HUES48 (cell line): ENCODE measurements around the gene CETP.
"Not testable (repeated sequence)": the region's sequence is repeated elsewhere in the genome, so short reads cannot be mapped to it uniquely, and the experiment has no call there.

Experiments used
- H3K27ac ChIP-seq: one replicate; pipeline ENCODE4 v1.7.0; 2013; ENCODE audit warnings: low read depth, low read length, inconsistent platforms
- H3K27me3 ChIP-seq: 2 replicates; pipeline ENCODE4 v1.6.1; 2013; ENCODE audit warnings: mild to moderate bottlenecking, low read length; ENCODE audit not compliant: control insufficient read depth, insufficient read depth
- H3K36me3 ChIP-seq: 2 replicates; pipeline ENCODE4 v1.6.1; 2013; ENCODE audit warnings: low read length; ENCODE audit not compliant: control insufficient read depth, insufficient read depth
- H3K4me1 ChIP-seq: 2 replicates; pipeline ENCODE4 v1.6.1; 2013; ENCODE audit warnings: mild to moderate bottlenecking, low read length; ENCODE audit not compliant: control insufficient read depth, insufficient read depth
- H3K4me3 ChIP-seq: 2 replicates; pipeline ENCODE4 v1.5.1; 2013; ENCODE audit warnings: mild to moderate bottlenecking, low read depth, low read length
- H3K9ac ChIP-seq: 2 replicates; pipeline ENCODE4 v1.6.1; 2013; ENCODE audit warnings: mild to moderate bottlenecking, low read depth, low read length, moderate library complexity
- H3K9me3 ChIP-seq: 2 replicates; pipeline ENCODE4 v1.6.1; 2013; ENCODE audit warnings: low read length; ENCODE audit not compliant: control insufficient read depth, insufficient read depth

Gene CETP

GRCh38 chr16:56927471-56927870 is 34.3 kb upstream of the CETP start:
- Histone ChIP-seq H3K27me3 (no peaks in the 10 kb centered on the region), H3K36me3 (no peaks in the 10 kb centered on the region), H3K27ac (no peak overlapping the region), H3K4me1 (peaks cover 11% of the 10 kb centered on the region), H3K4me3 (no peak overlapping the region), H3K9ac (no peak overlapping the region), H3K9me3 (no peaks in the 10 kb centered on the region)

- Histone ChIP-seq H3K27me3 (no peaks in the 10 kb centered on the region), H3K9me3 (no peaks in the 10 kb centered on the region), H3K4me1 (peaks cover 23% of the 10 kb centered on the region), H3K36me3 (no peaks in the 10 kb centered on the region), H3K9ac (no peak overlapping the region), H3K27ac (no peak overlapping the region), H3K4me3 (no peak overlapping the region)
Measured at GRCh38 chr16:56929639-56930038, 32.1 kb upstream of the CETP start.

- Histone ChIP-seq H3K36me3 (peaks cover 8% of the 10 kb centered on the region), H3K27me3 (no peaks in the 10 kb centered on the region), H3K27ac (no peak overlapping the region), H3K4me3 (no peak overlapping the region), H3K4me1 (peaks cover 23% of the 10 kb centered on the region), H3K9ac (0 out of 2 replicates have a peak overlapping the region, but pooled peaks have one; percentile 90), H3K9me3 (no peaks in the 10 kb centered on the region)
Measured at GRCh38 chr16:56930486-56931270, 31.1 kb upstream of the CETP start.

- Histone ChIP-seq H3K4me3 (peak overlapping the region; percentile 89), H3K27ac (peak overlapping the region; percentile 88), H3K9ac (peak overlapping the region; percentile 90), H3K27me3 (no peaks in the 10 kb centered on the region), H3K36me3 (peaks cover 15% of the 10 kb centered on the region), H3K4me1 (peaks cover 23% of the 10 kb centered on the region), H3K9me3 (no peaks in the 10 kb centered on the region)
Measured at GRCh38 chr16:56931271-56931891, 30.4 kb upstream of the CETP start.

GRCh38 chr16:56931892-56932720 is 29.6 kb upstream of the CETP start, which contains the start of gene HERPUD1:
TSS of gene HERPUD1 (plus strand) at chr16:56932142. CDS start at chr16:56932245, 103 bp downstream.
- Histone ChIP-seq H3K9ac (peak within 1 kb of the TSS; percentile 90), H3K27me3 (no peaks in the 10 kb centered on the region), H3K9me3 (no peaks in the 10 kb centered on the region), H3K36me3 (peaks cover 22% of the 10 kb centered on the region), H3K27ac (peak within 1 kb of the TSS; percentile 88), H3K4me3 (peak within 1 kb of the TSS; percentile 89), H3K4me1 (peaks cover 23% of the 10 kb centered on the region)

GRCh38 chr16:56932721-56933619 is 28.8 kb upstream of the CETP start:
- peaks cover 31% of the 10 kb centered on the region for H3K36me3 ChIP-seq
- peaks cover 23% of the 10 kb centered on the region for H3K4me1 ChIP-seq
- H3K9ac ChIP-seq = peak overlapping the region; percentile 90
- H3K27me3 ChIP-seq = no peaks in the 10 kb centered on the region
- peak overlapping the region; percentile 89 for H3K4me3 ChIP-seq
- peak overlapping the region; percentile 88 for H3K27ac ChIP-seq
- H3K9me3 ChIP-seq = no peaks in the 10 kb centered on the region

GRCh38 chr16:56933828-56934598 is 27.7 kb upstream of the CETP start:
- no peaks in the 10 kb centered on the region for H3K9me3 ChIP-seq
- H3K27me3 ChIP-seq = no peaks in the 10 kb centered on the region
- H3K36me3 ChIP-seq = peaks cover 39% of the 10 kb centered on the region
- no peak overlapping the region for H3K27ac ChIP-seq
- H3K4me1 ChIP-seq = peaks cover 23% of the 10 kb centered on the region
- peak overlapping the region; percentile 89 for H3K4me3 ChIP-seq
- H3K9ac ChIP-seq = no peak overlapping the region

- not testable (repeated sequence) for H3K9me3 ChIP-seq, H3K9ac ChIP-seq, H3K27ac ChIP-seq, H3K27me3 ChIP-seq
- Histone ChIP-seq H3K36me3 (peaks cover 46% of the 10 kb centered on the region), H3K4me3 (peak overlapping the region; percentile 89; the same call in 1 of the 2 replicates), H3K4me1 (peaks cover 23% of the 10 kb centered on the region)
Measured at GRCh38 chr16:56934599-56935145, 27.1 kb upstream of the CETP start.

- peaks cover 23% of the 10 kb centered on the region for H3K4me1 ChIP-seq
Measured at GRCh38 chr16:56935201-56935600, 26.5 kb upstream of the CETP start.

More at GRCh38 chr16:56935201-56935600, 26.5 kb upstream of the CETP start:
- no peak overlapping the region for H3K27ac ChIP-seq
- no peaks in the 10 kb centered on the region for H3K9me3 ChIP-seq
- H3K27me3 ChIP-seq = no peaks in the 10 kb centered on the region
- peaks cover 51% of the 10 kb centered on the region for H3K36me3 ChIP-seq
- H3K9ac ChIP-seq = no peak overlapping the region
- H3K4me3 ChIP-seq = no peak overlapping the region
